SU-DHL-6 (cell line): ENCODE data around the gene MADCAM1.

Source experiments
- H2AFZ ChIP-seq: fragments of 200-600 bp; sonication (generic); 2 replicates; pipeline ENCODE4 v1.6.1; 2014; ENCODE audit warnings: low read depth, mild to moderate bottlenecking, moderate library complexity, mixed read lengths, antibody characterized with exemption, low read length; ENCODE audit not compliant: severe bottlenecking
- H3F3A ChIP-seq: fragments of 200-600 bp; shearing (Covaris generic); 2 replicates; pipeline ENCODE4 v1.6.0; 2016; ENCODE audit warnings: antibody characterized with exemption, mild to moderate bottlenecking; ENCODE audit not compliant: insufficient read depth
- H3K27ac ChIP-seq: fragments of 200-600 bp; sonication (generic); 2 replicates; pipeline ENCODE4 v1.5.1; 2016; ENCODE audit warnings: low read depth, mild to moderate bottlenecking, low read length, moderate library complexity, mixed read lengths
- H3K27me3 ChIP-seq: fragments of 200-600 bp; sonication (generic), shearing (Covaris generic); 2 replicates; pipeline ENCODE4 v1.6.0; 2014; ENCODE audit warnings: mild to moderate bottlenecking, low read length
- H3K36me3 ChIP-seq: fragments of 200-600 bp; sonication (generic); 2 replicates; pipeline ENCODE4 v1.6.1; 2014; ENCODE audit warnings: mild to moderate bottlenecking, low read length, mixed read lengths
- H3K4me2 ChIP-seq: fragments of 300-600, 200-600 bp; shearing (Covaris generic), sonication (generic); 2 replicates; pipeline ENCODE4 v1.6.0; 2014; ENCODE audit warnings: low read length, low read depth, mild to moderate bottlenecking; ENCODE audit not compliant: poor library complexity, severe bottlenecking
- H3K4me3 ChIP-seq: fragments of 200-600 bp; sonication (generic); 2 replicates; pipeline ENCODE4 v1.5.1; 2014; ENCODE audit warnings: antibody characterized with exemption, low read length, mild to moderate bottlenecking, mixed read lengths; ENCODE audit not compliant: insufficient read depth, poor library complexity, severe bottlenecking
- H3K79me2 ChIP-seq: fragments of 200-600 bp; sonication (generic); 2 replicates; pipeline ENCODE4 v1.6.1; 2014; ENCODE audit warnings: mild to moderate bottlenecking, low read length, moderate library complexity; ENCODE audit not compliant: insufficient read depth
- H3K9ac ChIP-seq: fragments of 200-600 bp; sonication (generic); 2 replicates; pipeline ENCODE4 v1.7.0; 2014; ENCODE audit warnings: mild to moderate bottlenecking, low read length
- H3K9me2 ChIP-seq: fragments of 200-600 bp; sonication (generic); replicated peaks from 2 replicates; pipeline ENCODE4 v1.6.1; 2014; ENCODE audit warnings: low read length; ENCODE audit not compliant: insufficient read depth
- H3K9me3 ChIP-seq: fragments of 200-600 bp; sonication (generic); 2 replicates; pipeline ENCODE4 v1.6.1; 2014; ENCODE audit warnings: low read length, mixed read lengths; ENCODE audit not compliant: insufficient read depth
- H4K20me1 ChIP-seq: fragments of 200-600 bp; sonication (generic); 2 replicates; pipeline ENCODE4 v1.6.1; 2014; ENCODE audit warnings: low read depth, mild to moderate bottlenecking, antibody characterized with exemption, low read length, moderate library complexity, mixed read lengths
- EZH2phosphoT487 ChIP-seq: fragments of 200-600 bp; sonication (generic), shearing (Covaris generic); conservative IDR thresholded peaks from 2 replicates; pipeline ENCODE4 v1.6.1; 2018; ENCODE audit warnings: mild to moderate bottlenecking, antibody characterized with exemption, low read length, moderate library complexity, mixed read lengths
- TF ChIP-seq, protein P1 (sequence below): fragments of 200-600 bp; sonication (generic); IDR thresholded peaks from one replicate; pipeline ENCODE4 v1.5.1; 2017; ENCODE audit warnings: antibody characterized with exemption, mild to moderate bottlenecking, low read length, moderate library complexity; ENCODE audit not compliant: insufficient read depth, poor library complexity, severe bottlenecking

The MADCAM1 gene

GRCh38 chr19:539429-540030, 43.2 kb downstream of the MADCAM1 start:
- H3K4me3 ChIP-seq: no peak overlapping the region
- no peak overlapping the region for H2AFZ ChIP-seq
- no peaks in the 10 kb centered on the region for H3K27me3 ChIP-seq
- TF ChIP-seq, protein P1, sequence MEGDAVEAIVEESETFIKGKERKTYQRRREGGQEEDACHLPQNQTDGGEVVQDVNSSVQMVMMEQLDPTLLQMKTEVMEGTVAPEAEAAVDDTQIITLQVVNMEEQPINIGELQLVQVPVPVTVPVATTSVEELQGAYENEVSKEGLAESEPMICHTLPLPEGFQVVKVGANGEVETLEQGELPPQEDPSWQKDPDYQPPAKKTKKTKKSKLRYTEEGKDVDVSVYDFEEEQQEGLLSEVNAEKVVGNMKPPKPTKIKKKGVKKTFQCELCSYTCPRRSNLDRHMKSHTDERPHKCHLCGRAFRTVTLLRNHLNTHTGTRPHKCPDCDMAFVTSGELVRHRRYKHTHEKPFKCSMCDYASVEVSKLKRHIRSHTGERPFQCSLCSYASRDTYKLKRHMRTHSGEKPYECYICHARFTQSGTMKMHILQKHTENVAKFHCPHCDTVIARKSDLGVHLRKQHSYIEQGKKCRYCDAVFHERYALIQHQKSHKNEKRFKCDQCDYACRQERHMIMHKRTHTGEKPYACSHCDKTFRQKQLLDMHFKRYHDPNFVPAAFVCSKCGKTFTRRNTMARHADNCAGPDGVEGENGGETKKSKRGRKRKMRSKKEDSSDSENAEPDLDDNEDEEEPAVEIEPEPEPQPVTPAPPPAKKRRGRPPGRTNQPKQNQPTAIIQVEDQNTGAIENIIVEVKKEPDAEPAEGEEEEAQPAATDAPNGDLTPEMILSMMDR: no peak
- no peaks in the 10 kb centered on the region; the same call in 1 of the 2 replicates for H3K79me2 ChIP-seq
- no peaks in the 10 kb centered on the region for H3K36me3 ChIP-seq
- no peaks in the 10 kb centered on the region for H3K9me2 ChIP-seq
- no peak overlapping the region for H3K4me2 ChIP-seq
- H3F3A ChIP-seq: no peaks in the 10 kb centered on the region
- no peaks in the 10 kb centered on the region for H4K20me1 ChIP-seq
- no peak overlapping the region for H3K27ac ChIP-seq
- H3K9me3 ChIP-seq: no peaks in the 10 kb centered on the region
- H3K9ac ChIP-seq: no peak overlapping the region

DNA sequence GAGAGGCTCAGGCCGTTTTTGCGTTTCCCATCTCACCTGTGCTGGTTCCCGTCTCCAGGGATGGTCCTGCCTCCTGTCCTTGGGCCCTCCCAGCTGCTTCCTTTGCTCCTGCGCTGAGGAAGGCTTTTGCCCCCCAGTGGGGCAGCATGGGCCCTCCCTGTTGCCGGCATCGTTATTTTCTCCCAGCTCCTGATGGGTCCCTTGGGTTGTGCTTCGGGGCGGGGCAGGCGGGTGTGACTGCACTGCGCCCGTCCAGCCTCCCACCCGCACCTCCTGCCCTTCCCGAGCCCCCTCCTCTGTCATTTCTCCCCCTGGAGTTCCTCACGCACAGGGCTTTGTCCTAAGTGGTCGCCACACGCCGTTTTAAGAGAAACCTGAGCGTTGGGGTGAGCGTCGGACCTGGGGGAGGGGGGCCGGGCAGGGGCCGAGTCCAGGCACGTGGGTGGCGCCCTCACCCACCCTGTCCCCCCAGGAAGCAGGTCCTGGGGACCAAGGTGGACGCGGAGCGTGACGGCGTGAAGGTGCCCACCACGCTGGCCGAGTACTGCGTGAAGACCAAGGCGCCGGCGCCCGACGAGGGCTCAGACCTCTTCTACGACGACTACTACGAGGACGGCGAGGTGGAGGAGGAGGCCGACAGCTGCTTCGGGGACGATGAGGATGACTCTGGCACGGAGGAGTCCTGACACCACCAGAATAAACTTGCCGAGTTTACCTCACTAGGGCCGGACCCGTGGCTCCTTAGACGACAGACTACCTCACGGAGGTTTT, 44.8 kb downstream of the MADCAM1 start:
- no peak for TF ChIP-seq EZH2phosphoT487
- TF ChIP-seq, protein P1: no peak

GRCh38 chr19:541699-542098, 45.4 kb downstream of the MADCAM1 start:
- Histone ChIP-seq H3K4me2 (no peak overlapping the region), H3K79me2 (no peaks in the 10 kb centered on the region), H3K9me3 (no peaks in the 10 kb centered on the region), H3F3A (no peaks in the 10 kb centered on the region), H2AFZ (no peak overlapping the region), H3K4me3 (no peak overlapping the region), H3K27me3 (no peaks in the 10 kb centered on the region), H3K9me2 (no peaks in the 10 kb centered on the region), H4K20me1 (no peaks in the 10 kb centered on the region), H3K9ac (no peak overlapping the region), H3K36me3 (no peaks in the 10 kb centered on the region), H3K27ac (no peak overlapping the region)
- TF ChIP-seq EZH2phosphoT487: no peak
- TF ChIP-seq, protein P1: no peak

More for the DNA sequence above, 44.8 kb downstream of the MADCAM1 start:
- no peaks in the 10 kb centered on the region for H3K36me3 ChIP-seq
- H3K4me3 ChIP-seq: no peak overlapping the region
- no peak overlapping the region for H3K4me2 ChIP-seq
- no peaks in the 10 kb centered on the region for H3K79me2 ChIP-seq
- H3K27ac ChIP-seq: no peak overlapping the region
- H3K9me2 ChIP-seq: no peaks in the 10 kb centered on the region
- no peaks in the 10 kb centered on the region for H3F3A ChIP-seq
- no peaks in the 10 kb centered on the region for H3K27me3 ChIP-seq
- H2AFZ ChIP-seq: no peak overlapping the region
- no peaks in the 10 kb centered on the region for H4K20me1 ChIP-seq
- H3K9me3 ChIP-seq: no peaks in the 10 kb centered on the region
- H3K9ac ChIP-seq: no peak overlapping the region
